ENCODE measurements around the gene CATSPERD.
"Not testable (repeated sequence)": the region's sequence is repeated elsewhere in the genome, so short reads cannot be mapped to it uniquely, and the experiment has no call there.

Gene CATSPERD

GRCh38 chr19:5742051-5742450, 21.6 kb downstream of the CATSPERD start:
- DNase-seq (ENCODE audit: low read depth in 3 of 3) = no peak

GRCh38 chr19:5743630-5744029, 23.2 kb downstream of the CATSPERD start:
- DNase-seq (ENCODE audit: low read depth in 3 of 3) = no peak

- not testable (repeated sequence) for DNase-seq (ENCODE audit: low read depth in 3 of 3)
Observed at GRCh38 chr19:5744999-5745398, 24.6 kb downstream of the CATSPERD start.

- not testable (repeated sequence) for DNase-seq (ENCODE audit: low read depth in 3 of 3)
Observed at GRCh38 chr19:5748920-5749319, 28.5 kb downstream of the CATSPERD start.

GRCh38 chr19:5749505-5749904, 29.1 kb downstream of the CATSPERD start:
- DNase-seq (ENCODE audit: low read depth in 3 of 3) = no peak

- no peak for DNase-seq (ENCODE audit: low read depth in 3 of 3)
Observed at GRCh38 chr19:5751709-5752108, 31.3 kb downstream of the CATSPERD start.

GRCh38 chr19:5753743-5754142, 33.3 kb downstream of the CATSPERD start:
- DNase-seq (ENCODE audit: low read depth in 3 of 3) = no peak

GRCh38 chr19:5762608-5763217, 42.3 kb downstream of the CATSPERD start:
- no peak for DNase-seq (ENCODE audit: low read depth in 3 of 3)

GRCh38 chr19:5765220-5765619, 44.8 kb downstream of the CATSPERD start:
- DNase-seq (ENCODE audit: low read depth in 3 of 3) = no peak

GRCh38 chr19:5767949-5768348, 47.5 kb downstream of the CATSPERD start:
- DNase-seq (ENCODE audit: low read depth in 3 of 3) = no peak

- no peak for DNase-seq (ENCODE audit: low read depth in 3 of 3)
Observed at GRCh38 chr19:5772416-5772815, 52.0 kb downstream of the CATSPERD start.

GRCh38 chr19:5773276-5773675, 52.8 kb downstream of the CATSPERD start:
- no peak for DNase-seq (ENCODE audit: low read depth in 3 of 3)

GRCh38 chr19:5774921-5775320, 54.5 kb downstream of the CATSPERD start:
- DNase-seq (ENCODE audit: low read depth in 3 of 3) = no peak

- DNase-seq (ENCODE audit: low read depth in 3 of 3) = no peak
Observed at GRCh38 chr19:5775668-5776309, 55.4 kb downstream of the CATSPERD start.

- no peak for DNase-seq (ENCODE audit: low read depth in 3 of 3)
Observed at GRCh38 chr19:5778402-5778801, 58.0 kb downstream of the CATSPERD start.

GRCh38 chr19:5780916-5781315, 60.5 kb downstream of the CATSPERD start:
- not testable (repeated sequence) for DNase-seq (ENCODE audit: low read depth in 3 of 3)

- DNase-seq (ENCODE audit: low read depth in 3 of 3) = no peak
Observed at GRCh38 chr19:5782322-5782721, 61.9 kb downstream of the CATSPERD start.

- no peak for DNase-seq (ENCODE audit: low read depth in 3 of 3)
Observed at GRCh38 chr19:5782945-5783919, 62.8 kb downstream of the CATSPERD start.

- no peak for DNase-seq (ENCODE audit: low read depth in 3 of 3)
Observed at GRCh38 chr19:5784581-5785147, 64.2 kb downstream of the CATSPERD start, which contains the start of gene PRR22. PRR22 (minus strand) TSS chr19:5784746; CDS start chr19:5784660, 86 bp downstream.

GRCh38 chr19:5785423-5785822, 65.0 kb downstream of the CATSPERD start:
- DNase-seq (ENCODE audit: low read depth in 3 of 3) = no peak

- no peak for DNase-seq (ENCODE audit: low read depth in 3 of 3)
Observed at GRCh38 chr19:5786593-5787408, 66.4 kb downstream of the CATSPERD start.

Data from stimulated activated CD4-positive, alpha-beta T cell treated with anti-CD3 and anti-CD28 coated beads, TNF-alpha, amount 100 ng/mL, for 24 hours (primary cell).